Measurements from ENCODE around the gene KRT33B.

KRT33B gene

DNA sequence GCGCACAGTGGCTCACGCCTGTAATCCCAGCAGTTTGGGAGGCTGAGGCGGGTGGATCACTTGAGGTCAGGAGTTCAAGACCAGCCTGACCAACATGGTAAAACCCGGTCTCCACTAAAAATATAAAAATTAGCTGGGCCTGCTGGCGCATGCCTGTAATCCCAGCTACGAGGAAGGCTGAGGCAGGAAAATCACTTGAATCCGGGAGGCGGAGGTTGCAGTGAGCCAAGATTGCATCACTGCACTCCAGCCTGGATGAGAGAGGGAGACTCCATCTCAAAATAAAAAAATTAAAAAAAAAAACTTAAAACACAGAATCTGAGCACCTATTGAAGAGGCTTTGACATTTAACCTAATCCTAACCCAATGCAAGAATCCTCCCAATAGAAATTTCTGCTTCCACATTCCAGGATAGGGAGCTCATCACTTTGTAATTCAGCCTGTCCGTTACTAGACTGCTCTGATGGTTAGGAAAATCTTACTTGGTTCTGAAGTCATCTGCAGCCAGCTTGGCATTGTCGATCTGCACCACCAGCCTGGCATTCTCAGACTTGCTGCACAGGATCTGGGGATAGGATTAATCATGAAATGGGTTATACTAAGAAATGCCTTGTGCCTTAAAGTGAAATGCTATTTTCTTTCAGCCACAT lies 2.1 kb downstream of the KRT33B start:
- DNase-seq (ENCODE audit: low read depth in 1 of 2, low spot score in 1 of 2): no peak
- Histone ChIP-seq H3K27me3 (ENCODE audit: insufficient read depth, poor library complexity, severe bottlenecking) (no peaks in the 10 kb centered on the region), H3K27ac (replicated peaks) (no peak overlapping the region), H3K4me3 (replicated peaks; ENCODE audit: insufficient read depth, low read length) (no peak overlapping the region)
- no peak for TF ChIP-seq POLR2AphosphoS5 (IDR thresholded peaks at IDR 0.05; ENCODE audit: low read depth)
- no peak for TF ChIP-seq SPI1 (IDR thresholded peaks at IDR 0.05; ENCODE audit: borderline replicate concordance, low read depth)
- TF ChIP-seq GABPA (IDR thresholded peaks at IDR 0.05; ENCODE audit: low read depth): no peak
- TF ChIP-seq, protein P1, sequence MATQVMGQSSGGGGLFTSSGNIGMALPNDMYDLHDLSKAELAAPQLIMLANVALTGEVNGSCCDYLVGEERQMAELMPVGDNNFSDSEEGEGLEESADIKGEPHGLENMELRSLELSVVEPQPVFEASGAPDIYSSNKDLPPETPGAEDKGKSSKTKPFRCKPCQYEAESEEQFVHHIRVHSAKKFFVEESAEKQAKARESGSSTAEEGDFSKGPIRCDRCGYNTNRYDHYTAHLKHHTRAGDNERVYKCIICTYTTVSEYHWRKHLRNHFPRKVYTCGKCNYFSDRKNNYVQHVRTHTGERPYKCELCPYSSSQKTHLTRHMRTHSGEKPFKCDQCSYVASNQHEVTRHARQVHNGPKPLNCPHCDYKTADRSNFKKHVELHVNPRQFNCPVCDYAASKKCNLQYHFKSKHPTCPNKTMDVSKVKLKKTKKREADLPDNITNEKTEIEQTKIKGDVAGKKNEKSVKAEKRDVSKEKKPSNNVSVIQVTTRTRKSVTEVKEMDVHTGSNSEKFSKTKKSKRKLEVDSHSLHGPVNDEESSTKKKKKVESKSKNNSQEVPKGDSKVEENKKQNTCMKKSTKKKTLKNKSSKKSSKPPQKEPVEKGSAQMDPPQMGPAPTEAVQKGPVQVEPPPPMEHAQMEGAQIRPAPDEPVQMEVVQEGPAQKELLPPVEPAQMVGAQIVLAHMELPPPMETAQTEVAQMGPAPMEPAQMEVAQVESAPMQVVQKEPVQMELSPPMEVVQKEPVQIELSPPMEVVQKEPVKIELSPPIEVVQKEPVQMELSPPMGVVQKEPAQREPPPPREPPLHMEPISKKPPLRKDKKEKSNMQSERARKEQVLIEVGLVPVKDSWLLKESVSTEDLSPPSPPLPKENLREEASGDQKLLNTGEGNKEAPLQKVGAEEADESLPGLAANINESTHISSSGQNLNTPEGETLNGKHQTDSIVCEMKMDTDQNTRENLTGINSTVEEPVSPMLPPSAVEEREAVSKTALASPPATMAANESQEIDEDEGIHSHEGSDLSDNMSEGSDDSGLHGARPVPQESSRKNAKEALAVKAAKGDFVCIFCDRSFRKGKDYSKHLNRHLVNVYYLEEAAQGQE (IDR thresholded peaks at IDR 0.05; ENCODE audit: insufficient replicate concordance, low read depth): no peak
- TF ChIP-seq, protein P2, sequence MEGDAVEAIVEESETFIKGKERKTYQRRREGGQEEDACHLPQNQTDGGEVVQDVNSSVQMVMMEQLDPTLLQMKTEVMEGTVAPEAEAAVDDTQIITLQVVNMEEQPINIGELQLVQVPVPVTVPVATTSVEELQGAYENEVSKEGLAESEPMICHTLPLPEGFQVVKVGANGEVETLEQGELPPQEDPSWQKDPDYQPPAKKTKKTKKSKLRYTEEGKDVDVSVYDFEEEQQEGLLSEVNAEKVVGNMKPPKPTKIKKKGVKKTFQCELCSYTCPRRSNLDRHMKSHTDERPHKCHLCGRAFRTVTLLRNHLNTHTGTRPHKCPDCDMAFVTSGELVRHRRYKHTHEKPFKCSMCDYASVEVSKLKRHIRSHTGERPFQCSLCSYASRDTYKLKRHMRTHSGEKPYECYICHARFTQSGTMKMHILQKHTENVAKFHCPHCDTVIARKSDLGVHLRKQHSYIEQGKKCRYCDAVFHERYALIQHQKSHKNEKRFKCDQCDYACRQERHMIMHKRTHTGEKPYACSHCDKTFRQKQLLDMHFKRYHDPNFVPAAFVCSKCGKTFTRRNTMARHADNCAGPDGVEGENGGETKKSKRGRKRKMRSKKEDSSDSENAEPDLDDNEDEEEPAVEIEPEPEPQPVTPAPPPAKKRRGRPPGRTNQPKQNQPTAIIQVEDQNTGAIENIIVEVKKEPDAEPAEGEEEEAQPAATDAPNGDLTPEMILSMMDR (IDR thresholded peaks at IDR 0.05; ENCODE audit: insufficient read depth, low read length): no peak

DNA sequence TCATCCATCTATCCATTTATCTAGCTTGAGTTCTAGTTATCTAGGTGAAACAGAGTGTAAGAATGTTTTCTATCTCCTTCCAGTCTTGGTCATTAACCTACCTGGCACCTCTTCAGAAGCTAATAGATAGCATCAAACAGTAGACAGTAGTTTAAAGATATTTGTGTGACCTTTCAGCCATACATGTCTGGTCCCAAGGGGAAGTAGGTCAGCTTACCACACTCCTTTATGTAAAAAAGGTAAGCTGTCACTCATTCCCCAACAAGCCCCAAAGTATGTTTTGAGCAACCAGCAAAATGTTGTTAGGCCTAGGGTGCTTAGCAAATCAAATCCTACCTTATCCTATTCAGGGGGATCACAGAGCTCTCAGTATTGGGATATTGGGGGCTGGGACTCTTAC lies 3.5 kb downstream of the KRT33B start:
- TF ChIP-seq, protein P2 (IDR thresholded peaks at IDR 0.05; ENCODE audit: insufficient read depth, low read length): no peak
- TF ChIP-seq GABPA (IDR thresholded peaks at IDR 0.05; ENCODE audit: low read depth) (no peak), SPI1 (IDR thresholded peaks at IDR 0.05; ENCODE audit: borderline replicate concordance, low read depth) (no peak), POLR2AphosphoS5 (IDR thresholded peaks at IDR 0.05; ENCODE audit: low read depth) (no peak)
- TF ChIP-seq, protein P1 (IDR thresholded peaks at IDR 0.05; ENCODE audit: insufficient replicate concordance, low read depth): no peak
- no peaks in the 10 kb centered on the region for H3K27me3 ChIP-seq (ENCODE audit: insufficient read depth, poor library complexity, severe bottlenecking)
- no peak overlapping the region for H3K4me3 ChIP-seq (replicated peaks; ENCODE audit: insufficient read depth, low read length)
- H3K27ac ChIP-seq (replicated peaks): no peak overlapping the region
- DNase-seq (ENCODE audit: low read depth in 1 of 2, low spot score in 1 of 2): no peak

DNA sequence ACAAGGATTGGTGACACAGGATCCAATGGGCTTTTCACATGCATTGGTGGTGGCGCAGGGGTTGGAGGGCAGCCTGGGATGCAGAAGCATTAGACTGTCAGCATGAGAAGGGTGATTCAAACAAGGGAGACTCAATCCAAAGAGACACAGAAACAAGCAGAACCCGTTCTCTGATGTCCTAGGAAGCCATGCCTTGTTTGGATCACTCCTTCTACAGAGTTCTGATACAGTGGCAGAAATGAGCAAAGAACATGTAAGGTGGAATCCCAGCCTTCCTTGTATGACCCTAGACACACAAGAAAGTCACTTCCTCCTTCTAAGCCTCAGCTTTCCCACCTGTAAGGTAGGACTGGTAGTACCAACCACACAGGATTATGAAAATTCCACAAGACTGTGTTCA lies 5.7 kb downstream of the KRT33B start:
- H3K27me3 ChIP-seq (ENCODE audit: insufficient read depth, poor library complexity, severe bottlenecking): no peaks in the 10 kb centered on the region
- H3K4me3 ChIP-seq (replicated peaks; ENCODE audit: insufficient read depth, low read length): no peak overlapping the region
- DNase-seq (ENCODE audit: low read depth in 1 of 2, low spot score in 1 of 2): no peak
- H3K27ac ChIP-seq (replicated peaks): no peak overlapping the region
- TF ChIP-seq GABPA (IDR thresholded peaks at IDR 0.05; ENCODE audit: low read depth) (no peak), POLR2AphosphoS5 (IDR thresholded peaks at IDR 0.05; ENCODE audit: low read depth) (no peak), SPI1 (IDR thresholded peaks at IDR 0.05; ENCODE audit: borderline replicate concordance, low read depth) (no peak)
- TF ChIP-seq, protein P2 (IDR thresholded peaks at IDR 0.05; ENCODE audit: insufficient read depth, low read length): no peak
- TF ChIP-seq, protein P1 (IDR thresholded peaks at IDR 0.05; ENCODE audit: insufficient replicate concordance, low read depth): no peak
